ENCODE data around the gene ASXL2. TPM values are rescaled to one million over a fixed set of nuclear protein-coding genes. Genes with fewer than 3 reads are reported as not detected.
A peak's percentile ranks its signal among the peaks of the same experiment; 100 is the strongest.

ASXL2 gene
- 10 to 100 TPM; 28.6 to 32.7 TPM for total RNA-seq

GRCh38 chr2:25878361-25879132 is at the start of gene ASXL2:
Gene ASXL2 (minus strand): TSS chr2:25878487. CDS start chr2:25878222, 265 bp downstream.
- no peak for TF ChIP-seq CTCF (IDR thresholded peaks at IDR 0.05)
- Histone ChIP-seq H3K9ac (ENCODE audit: low read depth in 2 of 2, low read length in 2 of 2) (peak within 1 kb of the TSS; percentile 82 to 95), H3K4me1 (peaks cover 10% of the 10 kb centered on the region), H3K9me3 (no peaks in the 10 kb centered on the region), H3K27me3 (no peaks in the 10 kb centered on the region), H3K36me3 (no peaks in the 10 kb centered on the region), H3K4me3 (peak within 1 kb of the TSS; percentile 90), H3K27ac (peak within 1 kb of the TSS; percentile 97)
- DNase-seq: peak; percentile 97
- intact Hi-C loops (cut with DNase I): no loop called here

- Histone ChIP-seq H3K9me3 (no peaks in the 10 kb centered on the region), H3K4me3 (no peak overlapping the region), H3K27me3 (no peaks in the 10 kb centered on the region), H3K9ac (ENCODE audit: low read depth in 2 of 2, low read length in 2 of 2) (no peak overlapping the region), H3K27ac (no peak overlapping the region), H3K36me3 (no peaks in the 10 kb centered on the region), H3K4me1 (no peaks in the 10 kb centered on the region)
- intact Hi-C loops (cut with DNase I): no loop called here
- no peak for DNase-seq
- no peak for TF ChIP-seq CTCF (IDR thresholded peaks at IDR 0.05)
Measured at GRCh38 chr2:25926984-25927756, 48.9 kb upstream of the ASXL2 start.

- no peak overlapping the region for H3K9ac ChIP-seq (ENCODE audit: low read depth in 2 of 2, low read length in 2 of 2)
- H3K27me3 ChIP-seq: no peaks in the 10 kb centered on the region
- TF ChIP-seq CTCF (IDR thresholded peaks at IDR 0.05): no peak
- intact Hi-C loops (cut with DNase I): no loop called here
- H3K27ac ChIP-seq: no peak overlapping the region
- no peaks in the 10 kb centered on the region for H3K36me3 ChIP-seq
- no peak for DNase-seq
- H3K4me3 ChIP-seq: no peak overlapping the region
- no peaks in the 10 kb centered on the region for H3K4me1 ChIP-seq
- no peaks in the 10 kb centered on the region for H3K9me3 ChIP-seq
Measured at GRCh38 chr2:25922501-25922900, 44.2 kb upstream of the ASXL2 start.

- H3K27me3 ChIP-seq: no peaks in the 10 kb centered on the region
- no peaks in the 10 kb centered on the region for H3K4me1 ChIP-seq
- DNase-seq: no peak
- TF ChIP-seq CTCF (IDR thresholded peaks at IDR 0.05): no peak
- H3K9ac ChIP-seq (ENCODE audit: low read depth in 2 of 2, low read length in 2 of 2): no peak overlapping the region
- no peak overlapping the region for H3K4me3 ChIP-seq
- no peak overlapping the region for H3K27ac ChIP-seq
- no peaks in the 10 kb centered on the region for H3K36me3 ChIP-seq
- intact Hi-C loops (cut with DNase I): no loop called here
- no peaks in the 10 kb centered on the region for H3K9me3 ChIP-seq
Measured at GRCh38 chr2:25920786-25921415, 42.6 kb upstream of the ASXL2 start.

GRCh38 chr2:25920336-25920735 is 42.0 kb upstream of the ASXL2 start:
- Histone ChIP-seq H3K4me1 (no peaks in the 10 kb centered on the region), H3K27me3 (no peaks in the 10 kb centered on the region), H3K4me3 (no peak overlapping the region), H3K36me3 (no peaks in the 10 kb centered on the region), H3K27ac (no peak overlapping the region), H3K9ac (ENCODE audit: low read depth in 2 of 2, low read length in 2 of 2) (no peak overlapping the region), H3K9me3 (no peaks in the 10 kb centered on the region)
- DNase-seq: no peak
- TF ChIP-seq CTCF (IDR thresholded peaks at IDR 0.05): no peak
- intact Hi-C loops (cut with DNase I): no loop called here

Measured in colonic mucosa (tissue), 4 donors.